AG04450 (cell line): Measurements from ENCODE around the gene ADO. TPM values are rescaled to one million over a fixed set of nuclear protein-coding genes. Genes with fewer than 3 reads are reported as not detected.
"Not testable (repeated sequence)": the region's sequence is repeated elsewhere in the genome, so short reads cannot be mapped to it uniquely, and the experiment has no call there.

Experiments used
- CTCF ChIA-PET: fragments of 300-600, 350-600 bp; formaldehyde crosslinking; extraction: SDS; loops from one replicate; lab custom pipeline; 2022; ENCODE audit warnings: antibody characterized with exemption, inconsistent platforms; lab: Charles Lee
- POLR2A ChIA-PET: fragments of 350-600 bp; formaldehyde crosslinking; extraction: SDS; loops from one replicate; lab custom pipeline; 2021; ENCODE audit warnings: antibody characterized with exemption, inconsistent platforms; lab: Yijun Ruan, JAX
- DNase-seq: peaks from one replicate; pipeline ENCODE4 v3.0.0-alpha.2; 2011; ENCODE audit warnings: low read depth, low spot score
- H3K27ac ChIP-seq: one replicate; pipeline ENCODE4 v1.5.1; 2012; ENCODE audit warnings: low read depth, low read length, control low read depth
- H3K27me3 ChIP-seq: one replicate; pipeline ENCODE4 v1.6.0; 2012; ENCODE audit warnings: low read length; ENCODE audit not compliant: control insufficient read depth, insufficient read depth
- H3K4me3 ChIP-seq: 2 replicates; pipeline ENCODE4 v1.5.1; 2011; ENCODE audit warnings: mild to moderate bottlenecking, low read depth, low read length, control low read depth
- H3K9me3 ChIP-seq: 2 replicates; pipeline ENCODE4 v1.5.1; 2012; ENCODE audit warnings: low read length; ENCODE audit not compliant: control insufficient read depth, insufficient read depth
- polyA plus RNA-seq: library from polyadenylated mRNA; depleted of rRNA; stranded (reverse); fragments of >200 nt; gene quantifications from 2 replicates; pipeline ENCODE4 v1.2.3, GENCODE V29; 2011
- TF ChIP-seq, protein P1 (sequence below): IDR thresholded peaks from 2 replicates; pipeline ENCODE4 v1.5.1; 2011; ENCODE audit warnings: low read depth, low read length, control low read depth, inconsistent platforms

The ADO gene
- polyA plus RNA-seq, 1 experiment = 17.8 TPM

DNA sequence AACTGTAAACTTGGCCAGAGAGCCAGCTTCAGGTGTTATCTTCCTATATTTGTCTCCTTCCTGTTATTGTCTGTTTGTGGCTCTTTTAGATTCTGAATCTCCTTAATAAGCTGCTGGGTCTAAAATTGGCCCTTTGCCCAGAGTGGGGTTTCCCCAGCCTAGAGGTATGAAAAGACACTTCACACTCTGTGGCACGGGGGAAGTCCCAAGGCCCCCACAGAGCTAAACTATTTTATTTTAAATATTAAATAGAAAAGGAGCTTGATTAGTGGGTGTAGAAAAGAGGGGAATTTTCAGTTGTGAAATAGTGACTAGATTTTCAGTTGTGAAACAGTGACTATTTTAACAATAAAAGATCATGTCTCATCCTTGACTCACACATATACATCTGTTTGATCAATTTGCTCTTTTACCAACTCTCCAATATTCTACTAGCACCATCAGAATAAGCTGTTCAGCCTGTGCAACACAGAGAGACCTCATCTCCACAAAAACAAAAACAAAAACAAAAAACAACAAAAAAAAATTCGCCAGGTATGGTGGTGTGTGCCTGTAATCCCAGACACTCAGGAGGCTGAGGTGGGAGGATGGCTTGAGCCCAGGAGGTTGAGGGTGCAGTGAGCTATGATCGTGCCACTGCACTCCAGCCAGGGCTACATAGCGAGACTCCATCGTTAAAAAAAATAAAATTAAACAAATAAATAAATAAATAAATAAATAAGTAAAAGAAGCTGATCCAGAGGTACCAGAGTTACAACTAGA lies 24.9 kb upstream of the ADO start:
- DNase-seq = no peak
- ChIA-PET POLR2A (no interaction called here), CTCF (interaction anchor here (0.5 to 1.0 kb wide), 2 partner anchors 156 to 378 kb away, joined by 3 read pairs; no protein-coding TSS in a partner anchor)
- Histone ChIP-seq H3K9me3 (no peaks in the 10 kb centered on the region), H3K4me3 (no peak overlapping the region), H3K27ac (no peak overlapping the region), H3K27me3 (peaks cover 2% of the 10 kb centered on the region)
- TF ChIP-seq, protein P1, sequence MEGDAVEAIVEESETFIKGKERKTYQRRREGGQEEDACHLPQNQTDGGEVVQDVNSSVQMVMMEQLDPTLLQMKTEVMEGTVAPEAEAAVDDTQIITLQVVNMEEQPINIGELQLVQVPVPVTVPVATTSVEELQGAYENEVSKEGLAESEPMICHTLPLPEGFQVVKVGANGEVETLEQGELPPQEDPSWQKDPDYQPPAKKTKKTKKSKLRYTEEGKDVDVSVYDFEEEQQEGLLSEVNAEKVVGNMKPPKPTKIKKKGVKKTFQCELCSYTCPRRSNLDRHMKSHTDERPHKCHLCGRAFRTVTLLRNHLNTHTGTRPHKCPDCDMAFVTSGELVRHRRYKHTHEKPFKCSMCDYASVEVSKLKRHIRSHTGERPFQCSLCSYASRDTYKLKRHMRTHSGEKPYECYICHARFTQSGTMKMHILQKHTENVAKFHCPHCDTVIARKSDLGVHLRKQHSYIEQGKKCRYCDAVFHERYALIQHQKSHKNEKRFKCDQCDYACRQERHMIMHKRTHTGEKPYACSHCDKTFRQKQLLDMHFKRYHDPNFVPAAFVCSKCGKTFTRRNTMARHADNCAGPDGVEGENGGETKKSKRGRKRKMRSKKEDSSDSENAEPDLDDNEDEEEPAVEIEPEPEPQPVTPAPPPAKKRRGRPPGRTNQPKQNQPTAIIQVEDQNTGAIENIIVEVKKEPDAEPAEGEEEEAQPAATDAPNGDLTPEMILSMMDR = no peak

DNA sequence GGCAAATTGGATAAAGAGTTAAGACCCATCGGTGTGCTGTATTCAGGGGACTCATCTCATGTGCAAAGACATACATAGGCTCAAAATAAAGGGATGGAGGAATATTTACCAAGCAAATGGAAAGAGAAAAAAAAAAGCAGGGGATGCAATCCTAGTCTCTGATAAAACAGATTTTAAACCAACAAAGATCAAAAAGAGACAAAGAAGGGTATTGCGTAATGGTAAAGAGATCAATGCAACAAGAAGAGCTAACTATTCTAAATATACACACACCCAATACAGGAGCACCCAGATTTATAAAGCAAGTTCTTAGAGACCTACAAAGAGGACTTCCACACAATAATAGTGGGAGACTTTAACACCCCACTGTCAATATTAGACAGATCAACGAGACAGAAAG lies 20.0 kb upstream of the ADO start:
- DNase-seq, H3K27me3 ChIP-seq, H3K27ac ChIP-seq, H3K4me3 ChIP-seq, CTCF ChIA-PET, H3K9me3 ChIP-seq, POLR2A ChIA-PET: not testable (repeated sequence)

DNA sequence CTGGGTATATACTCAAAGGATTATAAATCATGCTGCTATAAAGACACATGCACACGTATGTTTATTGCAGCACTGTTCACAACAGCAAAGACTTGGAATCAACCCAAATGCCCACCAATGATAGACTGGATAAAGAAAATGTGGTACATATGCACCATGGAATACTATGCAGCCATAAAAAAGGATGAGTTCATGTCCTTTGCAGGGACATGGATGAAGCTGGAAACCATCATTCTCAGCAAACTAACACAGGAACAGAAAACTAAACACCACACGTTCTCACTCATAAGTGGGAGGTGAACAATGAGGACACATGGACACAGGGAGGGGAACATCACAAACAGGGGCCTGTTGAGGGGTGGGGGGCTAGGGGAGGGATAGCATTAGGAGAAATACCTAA lies 16.2 kb upstream of the ADO start:
- H3K9me3 ChIP-seq, DNase-seq, H3K4me3 ChIP-seq, H3K27ac ChIP-seq, POLR2A ChIA-PET, CTCF ChIA-PET, H3K27me3 ChIP-seq: not testable (repeated sequence)

DNA sequence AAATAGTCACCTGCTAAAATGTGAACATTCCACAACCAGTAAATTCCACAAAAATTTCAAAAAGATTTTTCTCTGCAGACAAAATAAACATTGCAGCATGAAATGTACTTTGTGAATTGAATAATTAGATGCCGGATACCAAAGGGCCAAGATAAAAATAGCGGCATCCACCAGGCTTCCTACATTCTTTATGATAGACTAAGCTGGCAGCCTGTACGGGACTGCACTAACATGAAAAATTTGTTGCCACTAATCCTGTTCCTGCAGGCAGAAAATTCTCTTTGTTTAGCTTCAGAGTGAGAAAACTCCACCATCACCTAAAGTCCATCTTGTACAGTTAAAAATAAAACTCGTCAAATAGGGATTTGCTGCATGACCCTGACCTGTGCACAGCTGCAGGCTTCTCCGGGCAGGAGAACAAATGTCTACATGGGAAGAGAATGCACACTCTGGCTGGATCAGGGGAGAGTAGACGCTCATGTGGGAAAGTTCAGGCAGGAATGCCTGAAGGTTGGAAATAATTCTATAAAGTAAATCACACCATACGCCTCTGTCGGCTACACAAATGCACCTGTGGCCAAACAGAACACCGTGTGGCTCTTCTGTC lies 15.6 kb upstream of the ADO start:
- Histone ChIP-seq H3K27me3 (peaks cover 3% of the 10 kb centered on the region), H3K4me3 (no peak overlapping the region), H3K9me3 (no peaks in the 10 kb centered on the region), H3K27ac (no peak overlapping the region)
- DNase-seq = no peak
- ChIA-PET POLR2A (no interaction called here), CTCF (no interaction called here)
- TF ChIP-seq, protein P1 = no peak

DNA sequence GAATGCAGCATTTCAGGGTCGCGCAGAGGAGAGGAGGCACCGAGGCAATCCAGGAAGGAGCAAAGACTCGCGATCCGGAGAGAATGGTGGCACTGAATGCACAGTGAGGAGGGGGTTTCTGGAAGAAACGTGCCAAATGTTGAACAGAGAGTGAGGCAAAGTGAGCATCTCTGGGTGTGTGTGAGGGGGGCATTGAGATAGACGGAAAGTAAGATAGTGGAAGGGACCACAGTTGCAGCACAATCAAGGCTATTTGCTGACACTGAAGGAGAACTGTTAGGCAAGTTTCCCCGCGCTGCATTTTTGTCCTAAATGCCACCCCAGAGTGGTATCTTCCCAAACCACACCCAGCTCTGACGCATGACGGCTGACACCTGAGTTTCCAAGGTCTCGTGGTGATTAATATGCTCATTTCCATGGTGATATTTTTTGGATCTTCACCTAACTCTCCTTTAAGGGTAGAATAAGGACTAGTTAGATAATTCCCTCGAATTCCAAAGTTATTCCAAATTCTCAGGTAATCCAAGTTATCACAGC lies 14.4 kb upstream of the ADO start:
- H3K27ac ChIP-seq = no peak overlapping the region
- CTCF ChIA-PET = no interaction called here
- no peak for DNase-seq

More for the DNA sequence above, 14.4 kb upstream of the ADO start:
- Histone ChIP-seq H3K4me3 (no peak overlapping the region), H3K27me3 (peaks cover 3% of the 10 kb centered on the region), H3K9me3 (no peaks in the 10 kb centered on the region)
- POLR2A ChIA-PET = no interaction called here
- TF ChIP-seq, protein P1 = no peak
